HG03175 (cell line): ENCODE results near the gene MTHFS.

ENCODE experiments used
- ATAC-seq: cut with Tn5 transposase; IDR thresholded peaks from one replicate; pipeline ENCODE4 v1.9.1; 2021; ENCODE audit warnings: mild to moderate bottlenecking, moderate library complexity; ENCODE audit not compliant: unreplicated experiment

Gene MTHFS

GRCh38 chr15:79824136-79824701, 72.6 kb downstream of the MTHFS start:
- no peak for ATAC-seq

- ATAC-seq, result no peak
Observed at GRCh38 chr15:79820820-79821219, 76.0 kb downstream of the MTHFS start.

GRCh38 chr15:79820176-79820575, 76.6 kb downstream of the MTHFS start:
- no peak for ATAC-seq

- ATAC-seq, result no peak
Observed at GRCh38 chr15:79816571-79816970, 80.2 kb downstream of the MTHFS start.

GRCh38 chr15:79815468-79815867, 81.3 kb downstream of the MTHFS start:
- no peak for ATAC-seq

GRCh38 chr15:79812541-79812940, 84.3 kb downstream of the MTHFS start:
- ATAC-seq, result no peak

- no peak for ATAC-seq
Observed at GRCh38 chr15:79811406-79812405, 85.1 kb downstream of the MTHFS start.

GRCh38 chr15:79804838-79805237, 92.0 kb downstream of the MTHFS start:
- no peak for ATAC-seq

GRCh38 chr15:79798311-79798710, 98.5 kb downstream of the MTHFS start:
- ATAC-seq, result no peak
